Right lobe of liver (tissue), 6 donors: ENCODE measurements around the gene ALDH1B1. TPM values are rescaled to one million over a fixed set of nuclear protein-coding genes. Genes with fewer than 3 reads are reported as not detected.

Source experiments
- ATAC-seq, 4 donors: fragments of 200-7000 bp; cut with Tn5 transposase; one replicate each; pipeline ENCODE4 v1.9.1; 2020; ENCODE audit warnings: mild to moderate bottlenecking in 4 of 4, moderate library complexity in 4 of 4
- DNase-seq, 3 donors: peaks; one replicate each; pipeline ENCODE4 v3.0.0-alpha.2; 2020
- H3K27ac ChIP-seq, 3 donors: fragments of 200-600 bp; one replicate each; pipeline ENCODE4 v1.8.0; 2022
- H3K27me3 ChIP-seq, 2 donors: fragments of 200-600 bp; one replicate each; pipeline ENCODE4 v1.8.0; 2022
- H3K36me3 ChIP-seq, 4 donors: fragments of 200-600 bp; sonication (generic) in 1 of 4; one replicate each; pipeline versions ENCODE4 v1.5.1 to v1.8.0; 2017 to 2022; ENCODE audit warnings: control low read depth in 1 of 4
- H3K4me1 ChIP-seq, 4 donors: fragments of 200-600 bp; sonication (generic) in 1 of 4; one replicate each; pipeline versions ENCODE4 v1.5.1 to v1.8.0; 2017 to 2022; ENCODE audit warnings: control low read depth in 1 of 4
- H3K4me3 ChIP-seq, 3 donors: fragments of 200-600 bp; one replicate each; pipeline ENCODE4 v1.8.0; 2022
- H3K9me3 ChIP-seq, 4 donors: fragments of 200-600 bp; sonication (generic) in 1 of 4; one replicate each; pipeline versions ENCODE4 v1.5.1 to v1.8.0; 2017 to 2022; ENCODE audit warnings: control low read depth in 1 of 4
- POLR2A ChIP-seq: fragments of 450-650 bp; IDR thresholded peaks from one replicate; pipeline ENCODE4 v1.6.1; 2017; ENCODE audit warnings: antibody characterized with exemption, mild to moderate bottlenecking
- WGBS: methylation state at CpG from one replicate; pipeline ENCODE4 v1.1.6; 2018; ENCODE audit warnings: low coverage, low lambda C conversion rate; ENCODE audit not compliant: insufficient coverage; ENCODE audit errors: missing lambda C conversion rate; 5-methylcytosine and 5-hydroxymethylcytosine counted together
- intact Hi-C, 2 donors: fragments of 100-400 bp; cut with DNase I; formaldehyde crosslinking; loops; one replicate each; pipeline versions ENCODE4 v1.11.2 to v1.14.1; 2022
- total RNA-seq, 6 experiments: library from RNA; depleted of rRNA in 2 of 6; stranded (reverse); fragments of >200 nt in 2 of 6; fragmentation: NEBNext Ultra II Directional in 3 of 6; extraction: Animal tissue kit (Norgen Biotek cat#: 25700) in 3 of 6; gene quantifications; one replicate each; pipeline versions ENCODE4 v1.1.0 to v1.2.4, GENCODE V29; 2016 to 2023
- TF ChIP-seq, protein P1 (sequence below), 4 donors: fragments of 200-600 bp in 3 of 4; fragments of 450-650 bp in 1 of 4; IDR thresholded peaks; one replicate each; pipeline versions ENCODE4 v1.5.1 to v1.8.0; 2016 to 2022; ENCODE audit warnings: antibody characterized with exemption in 4 of 4, mild to moderate bottlenecking in 2 of 4
- donor health status: DM: no; HTN: yes; CAD: no.
- donor health status: DM: no; HTN: no; CAD: no.
- donor health status: DM: no; HTN: no; CAD: no.
- donor health status: DM: no; HTN: yes; CAD: no.
- donor health status: DM: no; HTN: yes; CAD: no.

ALDH1B1 gene
- total RNA-seq, 6 experiments from 2014 or later, result 61.6 to 179 (median 81.8) TPM

DNA sequence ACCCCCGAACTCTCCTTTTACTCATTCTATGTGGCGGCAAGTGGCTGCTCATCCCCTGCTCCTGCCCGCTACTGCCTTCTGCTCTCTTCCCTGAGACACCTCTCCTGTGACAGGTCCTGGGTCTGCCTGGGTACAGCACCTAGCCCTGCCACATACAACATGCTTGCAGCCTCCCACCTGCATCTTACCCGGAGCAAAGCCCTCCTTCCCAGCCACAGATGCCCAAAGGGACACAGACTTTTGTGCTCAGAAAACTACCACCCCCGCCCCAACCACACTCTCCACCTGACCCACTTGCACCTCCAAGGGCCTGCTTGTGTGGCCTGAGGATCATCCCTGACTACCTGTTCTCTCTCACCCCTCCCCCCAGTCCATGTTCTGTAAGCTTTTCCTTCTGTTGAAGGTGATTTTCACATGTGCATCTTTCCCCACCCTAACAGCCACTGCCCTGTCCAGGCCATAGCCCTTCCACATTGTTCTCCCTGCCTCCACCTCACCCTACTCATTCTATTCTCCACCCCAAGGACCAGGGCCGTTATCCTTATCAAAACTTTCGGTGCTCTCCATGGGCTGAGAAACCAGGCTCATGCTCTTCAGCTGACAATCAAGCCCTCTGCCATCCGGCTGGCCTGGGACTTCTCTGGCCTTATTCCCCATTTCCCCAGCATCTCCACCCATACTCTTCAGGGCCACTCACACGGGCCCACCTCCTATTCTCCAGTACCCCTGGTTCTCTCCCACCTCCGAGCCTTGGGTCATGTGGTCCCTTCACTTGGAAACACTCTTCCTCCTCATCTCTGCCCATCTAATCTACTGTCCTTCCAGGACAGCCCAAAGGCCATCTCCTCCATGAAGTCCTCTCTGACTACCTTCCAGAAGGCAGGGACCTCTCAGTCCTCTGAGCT lies 46.4 kb upstream of the ALDH1B1 start:
- H3K36me3 ChIP-seq, result no peaks in the 10 kb centered on the region
- H3K4me1 ChIP-seq, result no peaks in the 10 kb centered on the region
- ATAC-seq (no peak), DNase-seq (no peak)
- H3K27ac ChIP-seq, result no peak overlapping the region
- intact Hi-C loops, result no loop called here
- WGBS, result 72% methylated on average over 10 of the region's 10 CpGs
- H3K9me3 ChIP-seq, result no peaks in the 10 kb centered on the region
- H3K27me3 ChIP-seq, result no peaks in the 10 kb centered on the region
- TF ChIP-seq POLR2A, result no peak
- TF ChIP-seq, protein P1, sequence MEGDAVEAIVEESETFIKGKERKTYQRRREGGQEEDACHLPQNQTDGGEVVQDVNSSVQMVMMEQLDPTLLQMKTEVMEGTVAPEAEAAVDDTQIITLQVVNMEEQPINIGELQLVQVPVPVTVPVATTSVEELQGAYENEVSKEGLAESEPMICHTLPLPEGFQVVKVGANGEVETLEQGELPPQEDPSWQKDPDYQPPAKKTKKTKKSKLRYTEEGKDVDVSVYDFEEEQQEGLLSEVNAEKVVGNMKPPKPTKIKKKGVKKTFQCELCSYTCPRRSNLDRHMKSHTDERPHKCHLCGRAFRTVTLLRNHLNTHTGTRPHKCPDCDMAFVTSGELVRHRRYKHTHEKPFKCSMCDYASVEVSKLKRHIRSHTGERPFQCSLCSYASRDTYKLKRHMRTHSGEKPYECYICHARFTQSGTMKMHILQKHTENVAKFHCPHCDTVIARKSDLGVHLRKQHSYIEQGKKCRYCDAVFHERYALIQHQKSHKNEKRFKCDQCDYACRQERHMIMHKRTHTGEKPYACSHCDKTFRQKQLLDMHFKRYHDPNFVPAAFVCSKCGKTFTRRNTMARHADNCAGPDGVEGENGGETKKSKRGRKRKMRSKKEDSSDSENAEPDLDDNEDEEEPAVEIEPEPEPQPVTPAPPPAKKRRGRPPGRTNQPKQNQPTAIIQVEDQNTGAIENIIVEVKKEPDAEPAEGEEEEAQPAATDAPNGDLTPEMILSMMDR (IDR thresholded peaks at IDR 0.05), result no peak
- no peak overlapping the region for H3K4me3 ChIP-seq

DNA sequence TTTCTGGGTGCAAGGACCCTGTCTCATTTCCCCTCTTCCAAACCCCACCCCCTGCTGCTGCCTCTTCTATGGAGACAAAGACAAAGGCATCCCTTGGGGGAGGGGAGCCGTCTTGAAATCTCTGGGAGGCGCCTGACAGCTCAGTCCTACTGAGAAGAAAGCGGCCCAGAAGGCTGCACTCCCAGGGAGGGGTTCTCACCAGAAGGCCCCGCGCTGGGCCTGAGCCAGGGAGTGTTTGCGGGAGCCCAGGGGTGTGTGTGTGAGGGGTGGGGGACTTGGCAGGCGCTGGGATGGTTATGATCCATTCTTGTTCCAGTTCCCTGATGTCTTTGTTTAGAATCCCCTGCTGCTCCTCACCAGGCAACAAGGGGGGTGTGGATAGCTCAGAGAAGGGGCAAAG lies 45.7 kb upstream of the ALDH1B1 start:
- TF ChIP-seq, protein P1 (IDR thresholded peaks at IDR 0.05), result no peak
- no peak for TF ChIP-seq POLR2A
- WGBS, result 60% methylated on average over 1 of the region's 7 CpGs
- intact Hi-C loops, result no loop called here
- Histone ChIP-seq H3K9me3 (no peaks in the 10 kb centered on the region), H3K27me3 (no peaks in the 10 kb centered on the region), H3K27ac (no peak overlapping the region), H3K4me3 (no peak overlapping the region), H3K36me3 (no peaks in the 10 kb centered on the region), H3K4me1 (no peaks in the 10 kb centered on the region)
- no peak for ATAC-seq
- DNase-seq, result no peak

DNA sequence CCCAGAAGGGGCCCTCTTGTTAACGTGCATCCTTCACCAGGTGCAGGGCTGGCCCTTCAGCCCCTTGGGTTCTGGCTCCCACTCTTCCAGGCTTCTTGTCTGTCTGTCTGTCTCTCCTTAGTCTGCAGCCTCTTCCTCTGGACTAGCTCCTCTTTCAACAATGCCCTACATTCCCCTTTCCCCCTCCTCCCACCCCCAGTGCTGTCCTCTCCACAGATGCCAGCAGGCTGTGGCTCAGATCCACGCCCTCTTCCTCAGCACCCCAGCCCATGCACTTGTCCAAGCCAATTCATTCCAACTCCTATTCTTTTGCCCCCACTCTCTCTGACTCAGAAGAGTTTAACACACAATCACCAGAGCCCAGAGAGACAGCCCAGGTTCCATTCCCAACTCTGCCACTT lies 45.2 kb upstream of the ALDH1B1 start:
- TF ChIP-seq, protein P1 (IDR thresholded peaks at IDR 0.05), result no peak
- no peak for TF ChIP-seq POLR2A
- 63% methylated on average over 1 of the region's 2 CpGs for WGBS
- Histone ChIP-seq H3K4me1 (no peaks in the 10 kb centered on the region), H3K9me3 (no peaks in the 10 kb centered on the region), H3K36me3 (no peaks in the 10 kb centered on the region), H3K27ac (no peak overlapping the region), H3K27me3 (no peaks in the 10 kb centered on the region), H3K4me3 (no peak overlapping the region)
- ATAC-seq (no peak), DNase-seq (peak in 1 of 3 donors; percentile 20)
- intact Hi-C loops, result no loop called here

DNA sequence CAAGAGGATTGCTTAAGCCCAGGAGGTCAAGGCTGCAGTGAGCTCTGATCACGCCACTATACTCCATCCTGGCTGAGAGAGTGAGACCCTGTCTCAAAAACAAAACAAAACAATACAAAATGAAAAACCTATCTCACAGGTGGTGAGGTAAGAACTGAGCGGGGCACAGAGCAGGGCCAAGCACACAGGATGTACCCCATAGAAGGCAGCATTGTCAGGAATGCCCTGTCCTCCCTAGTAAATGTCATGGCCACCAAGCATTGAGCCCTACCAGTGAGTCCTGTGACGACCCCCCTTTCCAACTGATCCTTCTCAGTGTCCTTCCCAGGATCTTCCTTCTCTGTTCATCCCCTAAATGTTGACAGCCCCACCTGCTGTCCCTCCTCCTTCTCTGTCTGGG lies 44.6 kb upstream of the ALDH1B1 start:
- H3K4me1 ChIP-seq, result no peaks in the 10 kb centered on the region
- no peaks in the 10 kb centered on the region for H3K36me3 ChIP-seq
- H3K27ac ChIP-seq, result no peak overlapping the region
- 54% methylated on average over 2 of the region's 3 CpGs for WGBS
- ATAC-seq, result no peak
- H3K27me3 ChIP-seq, result no peaks in the 10 kb centered on the region
- H3K4me3 ChIP-seq, result no peak overlapping the region
- intact Hi-C loops, result no loop called here
- DNase-seq, result peak in 1 of 3 donors; percentile 19
- H3K9me3 ChIP-seq, result no peaks in the 10 kb centered on the region
- no peak for TF ChIP-seq POLR2A
- TF ChIP-seq, protein P1 (IDR thresholded peaks at IDR 0.05), result no peak
